Measurements from ENCODE around the gene ELK4. TPM values are rescaled to one million over a fixed set of nuclear protein-coding genes. Genes with fewer than 3 reads are reported as not detected.

ELK4 gene
- polyA plus RNA-seq, 1 donor (not counting 4 experiments of a cell fraction or from before 2014, with no cell fraction given) = 8.6 TPM

DNA sequence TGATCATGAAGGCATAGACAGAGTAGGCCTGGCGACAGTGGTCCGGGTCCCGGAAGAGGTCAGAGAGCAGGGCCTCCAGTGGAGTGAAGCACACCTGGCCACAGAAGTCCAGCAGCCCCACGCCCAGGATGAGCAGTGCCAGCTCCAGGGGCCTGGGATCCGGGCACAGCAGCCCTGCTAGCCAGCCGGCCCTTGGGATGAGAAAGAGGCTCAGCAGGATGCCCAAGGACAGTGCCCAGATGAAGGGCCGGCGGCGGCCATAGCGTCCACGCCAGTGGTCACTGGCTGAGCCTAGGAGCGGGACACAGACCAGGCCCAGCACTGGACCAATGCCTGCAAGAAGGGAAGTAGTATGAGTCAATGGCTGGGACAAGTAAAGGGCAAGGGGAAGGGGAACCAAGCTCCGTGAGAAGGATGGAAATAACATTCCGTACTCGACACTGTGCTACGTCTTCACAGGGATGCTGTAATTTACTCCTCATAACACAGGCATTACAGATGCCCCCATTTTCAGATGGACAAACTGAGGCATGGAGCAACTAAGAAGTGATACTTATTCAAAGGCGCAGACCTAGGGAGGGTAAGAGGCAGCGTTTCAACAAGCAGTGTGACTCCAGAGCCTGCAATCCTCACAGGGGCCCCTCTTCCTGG is 31.6 kb upstream of the ELK4 start:
- no peak overlapping the region for H2AFZ ChIP-seq (ENCODE audit: control insufficient read depth, low read length)
- DNase-seq (ENCODE audit: low read depth, low spot score) (no peak), FAIRE-seq (peak; percentile 41)
- H3K36me3 ChIP-seq (ENCODE audit: control insufficient read depth in 2 of 2, extremely low read depth in 1 of 2, insufficient read depth in 2 of 2, low read length in 2 of 2) = no peaks in the 10 kb centered on the region
- peaks cover 34% of the 10 kb centered on the region for H3K4me1 ChIP-seq (ENCODE audit: control insufficient read depth, extremely low read depth, insufficient read depth, low read length)
- H4K20me1 ChIP-seq (ENCODE audit: control insufficient read depth, extremely low read depth, insufficient read depth, low read length) = no peaks in the 10 kb centered on the region
- no peaks in the 10 kb centered on the region for H3K27me3 ChIP-seq (ENCODE audit: control insufficient read depth, extremely low read depth, insufficient read depth, low read length)
- H3K9me3 ChIP-seq (ENCODE audit: control insufficient read depth, low read depth, low read length) = no peaks in the 10 kb centered on the region
- peaks cover 4% of the 10 kb centered on the region for H3K9me1 ChIP-seq (ENCODE audit: control insufficient read depth, extremely low read depth, insufficient read depth, low read length)
- H3K9ac ChIP-seq (ENCODE audit: control insufficient read depth, extremely low read depth, insufficient read depth, low read length) = no peak overlapping the region
- TF ChIP-seq EZH2 (IDR thresholded peaks at IDR 0.05; ENCODE audit: low read length) (no peak), CTCF (optimal IDR thresholded peaks at IDR 0.05 in 1 of 3, IDR thresholded peaks at IDR 0.05 in 1 of 3, conservative IDR thresholded peaks at IDR 0.05 in 1 of 3; ENCODE audit: extremely low read depth in 1 of 3, insufficient read depth in 2 of 3, low read length in 3 of 3) (no peak)
- dilution Hi-C loops (cut with MboI; ENCODE audit: extremely low pct_ligation_motif_present, low sequenced_read_pairs) = no loop called here
- H3K4me2 ChIP-seq (ENCODE audit: control insufficient read depth, extremely low read depth, insufficient read depth, low read depth, low read length) = no peak overlapping the region
- no peak overlapping the region for H3K27ac ChIP-seq (ENCODE audit: control insufficient read depth, insufficient read depth, low read length)
- H3K79me2 ChIP-seq (ENCODE audit: control insufficient read depth, insufficient read depth, low read length) = no peaks in the 10 kb centered on the region
- no peak overlapping the region for H3K4me3 ChIP-seq (ENCODE audit: control insufficient read depth in 2 of 3, extremely low read depth in 1 of 3, insufficient read depth in 2 of 3, low read depth in 1 of 3, low read length in 3 of 3)

GRCh38 chr1:205662791-205663190 is 31.0 kb upstream of the ELK4 start:
- DNase-seq (ENCODE audit: low read depth, low spot score) (no peak), FAIRE-seq (no peak)
- no peak overlapping the region for H3K9ac ChIP-seq (ENCODE audit: control insufficient read depth, extremely low read depth, insufficient read depth, low read length)
- H2AFZ ChIP-seq (ENCODE audit: control insufficient read depth, low read length) = no peak overlapping the region
- no peak overlapping the region for H3K27ac ChIP-seq (ENCODE audit: control insufficient read depth, insufficient read depth, low read length)
- H3K4me1 ChIP-seq (ENCODE audit: control insufficient read depth, extremely low read depth, insufficient read depth, low read length) = peaks cover 28% of the 10 kb centered on the region
- TF ChIP-seq CTCF (optimal IDR thresholded peaks at IDR 0.05 in 1 of 3, IDR thresholded peaks at IDR 0.05 in 1 of 3, conservative IDR thresholded peaks at IDR 0.05 in 1 of 3; ENCODE audit: extremely low read depth in 1 of 3, insufficient read depth in 2 of 3, low read length in 3 of 3) (no peak), EZH2 (IDR thresholded peaks at IDR 0.05; ENCODE audit: low read length) (no peak)
- H3K9me1 ChIP-seq (ENCODE audit: control insufficient read depth, extremely low read depth, insufficient read depth, low read length) = peaks cover 4% of the 10 kb centered on the region
- H3K27me3 ChIP-seq (ENCODE audit: control insufficient read depth, extremely low read depth, insufficient read depth, low read length) = no peaks in the 10 kb centered on the region
- no peaks in the 10 kb centered on the region for H3K79me2 ChIP-seq (ENCODE audit: control insufficient read depth, insufficient read depth, low read length)
- no peaks in the 10 kb centered on the region for H4K20me1 ChIP-seq (ENCODE audit: control insufficient read depth, extremely low read depth, insufficient read depth, low read length)
- dilution Hi-C loops (cut with MboI; ENCODE audit: extremely low pct_ligation_motif_present, low sequenced_read_pairs) = no loop called here
- no peaks in the 10 kb centered on the region for H3K9me3 ChIP-seq (ENCODE audit: control insufficient read depth, low read depth, low read length)
- H3K4me2 ChIP-seq (ENCODE audit: control insufficient read depth, extremely low read depth, insufficient read depth, low read depth, low read length) = no peak overlapping the region
- no peak overlapping the region for H3K4me3 ChIP-seq (ENCODE audit: control insufficient read depth in 2 of 3, extremely low read depth in 1 of 3, insufficient read depth in 2 of 3, low read depth in 1 of 3, low read length in 3 of 3)
- H3K36me3 ChIP-seq (ENCODE audit: control insufficient read depth in 2 of 2, extremely low read depth in 1 of 2, insufficient read depth in 2 of 2, low read length in 2 of 2) = no peaks in the 10 kb centered on the region
